ENCODE results near the gene TGFB1.
A peak's percentile ranks its signal among the peaks of the same experiment; 100 is the strongest.

GRCh38 chr19:41328842-41329225 is 24.9 kb downstream of the TGFB1 start:
- TF ChIP-seq POLR2A (IDR thresholded peaks at IDR 0.05; ENCODE audit: low read length), result peak; percentile 1
- TF ChIP-seq GATA1 (IDR thresholded peaks at IDR 0.05; ENCODE audit: low read depth, low read length), result no peak
